ENCODE data around the gene SARS1.

DNA sequence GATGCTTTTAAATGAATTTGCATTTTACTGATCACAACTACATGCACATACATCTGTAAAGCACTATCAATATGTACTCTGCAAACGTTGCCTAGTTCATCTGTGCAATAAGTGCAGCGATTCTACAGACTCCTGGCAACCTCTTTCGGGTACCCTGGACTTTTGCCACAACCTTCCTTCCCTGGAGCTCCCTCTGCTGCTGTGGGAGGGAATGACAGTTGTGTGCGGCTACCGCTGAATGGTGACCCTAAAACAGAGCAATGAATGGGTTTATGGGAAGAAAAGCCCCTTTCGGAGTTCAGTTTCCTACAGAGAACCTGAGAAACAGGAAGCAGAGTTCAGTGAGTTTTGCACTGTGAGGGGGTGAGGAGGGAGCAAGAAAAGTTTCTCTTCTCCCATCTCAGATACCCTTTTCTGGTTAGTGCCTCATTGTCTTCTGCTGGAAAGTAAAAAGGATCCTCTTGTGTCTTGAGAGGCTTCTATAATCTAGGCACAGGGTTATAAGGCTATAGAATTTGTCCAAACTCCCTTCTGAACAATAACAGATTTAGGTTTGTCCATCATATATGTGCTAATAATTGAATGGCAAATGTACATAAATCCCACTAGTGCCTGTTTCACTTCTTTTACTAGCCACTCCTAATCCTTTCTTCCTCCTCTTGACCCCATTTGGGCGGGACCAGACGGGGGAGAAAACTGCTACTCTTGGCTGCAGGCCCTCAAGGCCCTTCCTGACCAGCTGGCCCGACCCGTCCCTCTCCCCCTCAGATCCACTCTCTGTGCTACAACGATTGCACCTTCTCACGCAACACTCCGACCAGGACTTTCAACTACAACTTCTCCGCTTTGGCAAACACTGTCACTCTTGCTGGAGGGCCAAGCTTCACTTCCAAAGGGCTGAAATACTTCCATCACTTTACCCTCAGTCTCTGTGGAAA, 19.8 kb upstream of the SARS1 start:
- peak; percentile 84 for TF ChIP-seq CTCF (IDR thresholded peaks at IDR 0.05; ENCODE audit: low read depth, low read length, missing input control)
- TF ChIP-seq GABPA (IDR thresholded peaks at IDR 0.05 in 1 of 2, conservative IDR thresholded peaks at IDR 0.05 in 1 of 2), result no peak
- TF ChIP-seq TAF1 (conservative IDR thresholded peaks at IDR 0.05), result no peak
- no peak for TF ChIP-seq SP1 (IDR thresholded peaks at IDR 0.05)
- no peak for TF ChIP-seq REST (IDR thresholded peaks at IDR 0.05)
- TF ChIP-seq HNF4G (IDR thresholded peaks at IDR 0.05), result no peak
- TF ChIP-seq YY1 (IDR thresholded peaks at IDR 0.05), result peak; percentile 78
- peak; percentile 87 to 93 for TF ChIP-seq RAD21 (IDR thresholded peaks at IDR 0.05)
- TF ChIP-seq JUND (IDR thresholded peaks at IDR 0.05), result no peak
- TF ChIP-seq, protein P1, sequence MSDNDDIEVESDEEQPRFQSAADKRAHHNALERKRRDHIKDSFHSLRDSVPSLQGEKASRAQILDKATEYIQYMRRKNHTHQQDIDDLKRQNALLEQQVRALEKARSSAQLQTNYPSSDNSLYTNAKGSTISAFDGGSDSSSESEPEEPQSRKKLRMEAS (IDR thresholded peaks at IDR 0.05), result no peak
- TF ChIP-seq ATF3 (IDR thresholded peaks at IDR 0.05), result no peak
